ENCODE results near the gene COL6A2. TPM values are rescaled to one million over a fixed set of nuclear protein-coding genes. Genes with fewer than 3 reads are reported as not detected.

Gene COL6A2
- total RNA-seq, 1 donor from 2014 or later, result 535 TPM

DNA sequence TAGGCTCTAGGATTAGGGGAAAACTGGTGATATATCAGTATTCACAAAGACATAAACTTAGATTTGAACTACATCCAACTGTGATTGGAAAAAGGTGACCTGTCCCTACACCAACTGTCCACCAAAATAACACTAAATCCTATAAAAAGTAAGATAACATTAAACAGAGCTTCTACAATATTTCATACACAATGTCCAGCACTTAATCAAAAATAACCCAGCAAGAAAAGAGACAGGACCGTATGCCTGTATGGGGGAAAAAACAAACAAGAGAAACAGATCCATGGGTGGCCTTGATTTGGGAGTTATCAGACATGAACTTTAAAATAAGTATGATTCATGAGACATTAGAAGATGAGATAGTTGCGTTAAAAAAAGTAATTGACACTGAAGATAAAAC is 9.7 kb upstream of the COL6A2 start:
- Histone ChIP-seq H3K36me3 (no peaks in the 10 kb centered on the region), H3K27ac (no peak overlapping the region), H3K9me3 (no peaks in the 10 kb centered on the region), H3K4me1 (peaks cover 34% of the 10 kb centered on the region), H3K4me3 (no peak overlapping the region), H3K27me3 (no peaks in the 10 kb centered on the region)
- DNase-seq (ENCODE audit: extremely low spot score in 2 of 2), result no peak
- TF ChIP-seq POLR2A (IDR thresholded peaks at IDR 0.05), result no peak
- TF ChIP-seq, protein P1, sequence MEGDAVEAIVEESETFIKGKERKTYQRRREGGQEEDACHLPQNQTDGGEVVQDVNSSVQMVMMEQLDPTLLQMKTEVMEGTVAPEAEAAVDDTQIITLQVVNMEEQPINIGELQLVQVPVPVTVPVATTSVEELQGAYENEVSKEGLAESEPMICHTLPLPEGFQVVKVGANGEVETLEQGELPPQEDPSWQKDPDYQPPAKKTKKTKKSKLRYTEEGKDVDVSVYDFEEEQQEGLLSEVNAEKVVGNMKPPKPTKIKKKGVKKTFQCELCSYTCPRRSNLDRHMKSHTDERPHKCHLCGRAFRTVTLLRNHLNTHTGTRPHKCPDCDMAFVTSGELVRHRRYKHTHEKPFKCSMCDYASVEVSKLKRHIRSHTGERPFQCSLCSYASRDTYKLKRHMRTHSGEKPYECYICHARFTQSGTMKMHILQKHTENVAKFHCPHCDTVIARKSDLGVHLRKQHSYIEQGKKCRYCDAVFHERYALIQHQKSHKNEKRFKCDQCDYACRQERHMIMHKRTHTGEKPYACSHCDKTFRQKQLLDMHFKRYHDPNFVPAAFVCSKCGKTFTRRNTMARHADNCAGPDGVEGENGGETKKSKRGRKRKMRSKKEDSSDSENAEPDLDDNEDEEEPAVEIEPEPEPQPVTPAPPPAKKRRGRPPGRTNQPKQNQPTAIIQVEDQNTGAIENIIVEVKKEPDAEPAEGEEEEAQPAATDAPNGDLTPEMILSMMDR (IDR thresholded peaks at IDR 0.05), result no peak
- TF ChIP-seq POLR2AphosphoS5 (IDR thresholded peaks at IDR 0.05; ENCODE audit: insufficient read depth in 1 of 2, low read depth in 1 of 2), result no peak
- intact Hi-C loops (cut with DNase I), result no loop called here

DNA sequence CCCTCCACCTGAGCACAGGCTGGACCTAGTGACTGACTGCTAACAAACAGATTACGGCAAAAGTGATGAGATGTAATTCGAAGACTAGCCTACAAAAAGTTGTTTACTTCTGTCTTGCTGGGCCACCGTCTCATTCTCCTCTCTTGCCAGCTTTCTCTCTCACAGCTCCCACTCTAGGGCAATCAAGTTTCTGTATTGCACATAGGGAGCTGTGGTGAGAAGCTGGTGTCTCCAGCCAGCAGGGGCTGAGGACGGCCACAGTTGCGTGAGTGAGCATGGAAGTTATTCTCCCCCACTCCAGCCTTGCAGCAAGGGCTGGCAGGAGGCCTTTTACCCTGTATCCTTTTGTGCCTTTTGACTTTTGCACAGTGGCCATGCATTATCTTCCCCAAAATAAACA is 8.6 kb upstream of the COL6A2 start:
- intact Hi-C loops (cut with DNase I), result no loop called here
- Histone ChIP-seq H3K27ac (no peak overlapping the region), H3K4me1 (peaks cover 29% of the 10 kb centered on the region), H3K36me3 (no peaks in the 10 kb centered on the region), H3K9me3 (no peaks in the 10 kb centered on the region), H3K4me3 (no peak overlapping the region), H3K27me3 (no peaks in the 10 kb centered on the region)
- TF ChIP-seq, protein P1 (IDR thresholded peaks at IDR 0.05), result no peak
- TF ChIP-seq POLR2A (IDR thresholded peaks at IDR 0.05) (no peak), POLR2AphosphoS5 (IDR thresholded peaks at IDR 0.05; ENCODE audit: insufficient read depth in 1 of 2, low read depth in 1 of 2) (no peak)
- no peak for DNase-seq (ENCODE audit: extremely low spot score in 2 of 2)

DNA sequence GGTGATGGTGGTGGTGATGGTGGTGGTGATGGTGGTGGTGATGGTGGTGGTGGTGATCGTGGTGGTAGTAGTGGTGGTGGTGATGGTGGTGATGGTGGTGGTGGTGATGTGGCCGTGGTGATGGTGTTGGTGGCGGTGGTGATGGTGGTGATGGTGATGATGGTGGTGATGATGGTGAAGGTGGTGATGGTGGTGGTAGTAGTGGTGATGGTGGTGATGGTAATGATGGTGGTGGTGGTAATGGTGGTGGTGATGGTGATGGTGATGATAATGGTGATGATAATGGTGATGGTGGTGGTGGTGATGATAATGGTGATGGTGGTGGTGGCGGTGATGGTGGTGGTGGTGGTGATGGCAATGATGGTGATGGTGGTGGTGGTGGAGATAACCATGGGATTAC is 6.8 kb upstream of the COL6A2 start:
- Histone ChIP-seq H3K27ac (peak overlapping the region; percentile 91), H3K9me3 (no peaks in the 10 kb centered on the region), H3K36me3 (no peaks in the 10 kb centered on the region), H3K27me3 (no peaks in the 10 kb centered on the region), H3K4me3 (no peak overlapping the region), H3K4me1 (peaks cover 29% of the 10 kb centered on the region)
- intact Hi-C loops (cut with DNase I), result no loop called here
- DNase-seq (ENCODE audit: extremely low spot score in 2 of 2), result peak; percentile 86 to 93
- no peak for TF ChIP-seq POLR2AphosphoS5 (IDR thresholded peaks at IDR 0.05; ENCODE audit: insufficient read depth in 1 of 2, low read depth in 1 of 2)
- TF ChIP-seq, protein P1 (IDR thresholded peaks at IDR 0.05), result no peak
- TF ChIP-seq POLR2A (IDR thresholded peaks at IDR 0.05), result no peak

- DNase-seq (ENCODE audit: extremely low spot score in 2 of 2), result peak in 1 of 2 donors; percentile 79
- peak overlapping the region; percentile 3 to 18 for H3K4me3 ChIP-seq
- intact Hi-C loops (cut with DNase I), result no loop called here
- peaks cover 29% of the 10 kb centered on the region for H3K4me1 ChIP-seq
- H3K9me3 ChIP-seq, result no peaks in the 10 kb centered on the region
- H3K27ac ChIP-seq, result peak overlapping the region; percentile 91
- no peaks in the 10 kb centered on the region for H3K36me3 ChIP-seq
- TF ChIP-seq POLR2AphosphoS5 (IDR thresholded peaks at IDR 0.05; ENCODE audit: insufficient read depth in 1 of 2, low read depth in 1 of 2), result no peak
- TF ChIP-seq POLR2A (IDR thresholded peaks at IDR 0.05), result no peak
- TF ChIP-seq, protein P1 (IDR thresholded peaks at IDR 0.05), result no peak
- H3K27me3 ChIP-seq, result no peaks in the 10 kb centered on the region
Observed at GRCh38 chr21:46091631-46092025, 6.3 kb upstream of the COL6A2 start.

- Histone ChIP-seq H3K4me1 (peaks cover 31% of the 10 kb centered on the region), H3K27me3 (no peaks in the 10 kb centered on the region), H3K36me3 (no peaks in the 10 kb centered on the region), H3K27ac (peak overlapping the region; percentile 91), H3K4me3 (peak overlapping the region; percentile 3 to 18), H3K9me3 (no peaks in the 10 kb centered on the region)
- peak; percentile 67 to 78 for TF ChIP-seq POLR2AphosphoS5 (IDR thresholded peaks at IDR 0.05; ENCODE audit: insufficient read depth in 1 of 2, low read depth in 1 of 2)
- TF ChIP-seq POLR2A (IDR thresholded peaks at IDR 0.05), result no peak
- TF ChIP-seq, protein P1 (IDR thresholded peaks at IDR 0.05), result no peak
- intact Hi-C loops (cut with DNase I), result no loop called here
- peak; percentile 52 to 96 for DNase-seq (ENCODE audit: extremely low spot score in 2 of 2)
Observed at GRCh38 chr21:46092026-46092764, 5.7 kb upstream of the COL6A2 start.
